BLaER1 treated with 17β-estradiol and CSF1 and Interleukin-3, amounts not matched to agents 10 nM and 100 nM (cell line): ENCODE data around the gene BLOC1S4.
"Not testable (repeated sequence)": the region's sequence is repeated elsewhere in the genome, so short reads cannot be mapped to it uniquely, and the experiment has no call there.

ENCODE experiments used
- H3K27ac ChIP-seq, 11 experiments: shearing (Covaris generic); formaldehyde crosslinking; 2 replicates each; pipeline ENCODE4 v1.8.1; 2022
- H3K27me3 ChIP-seq, 11 experiments: shearing (Covaris generic); formaldehyde crosslinking; 2 replicates each; pipeline ENCODE4 v1.8.1; 2022
- H3K36me3 ChIP-seq, 11 experiments: shearing (Covaris generic); formaldehyde crosslinking; 2 replicates each; pipeline ENCODE4 v1.8.1; 2022
- H3K4me1 ChIP-seq, 10 experiments: shearing (Covaris generic); formaldehyde crosslinking; 2 replicates each; pipeline ENCODE4 v1.8.1; 2022
- H3K4me2 ChIP-seq, 11 experiments: shearing (Covaris generic); formaldehyde crosslinking; 2 replicates each; pipeline ENCODE4 v1.8.1; 2022
- H3K4me3 ChIP-seq, 10 experiments: shearing (Covaris generic); formaldehyde crosslinking; 2 replicates each; pipeline ENCODE4 v1.8.1; 2022
- H3K9ac ChIP-seq, 11 experiments: shearing (Covaris generic); formaldehyde crosslinking; 2 replicates each; pipeline ENCODE4 v1.8.1; 2022
- H3K9me3 ChIP-seq, 11 experiments: shearing (Covaris generic); formaldehyde crosslinking; replicated peaks in 1 of 11; 2 replicates each; pipeline ENCODE4 v1.8.1; 2022
- H4K20me1 ChIP-seq, 11 experiments: shearing (Covaris generic); formaldehyde crosslinking; 2 replicates each; pipeline ENCODE4 v1.8.1; 2022
- Cebpa-rat ChIP-seq, 11 experiments: shearing (Covaris generic); IDR thresholded peaks; 2 replicates each; pipeline ENCODE4 v1.8.1; 2022

BLOC1S4 gene

GRCh38 chr4:6716018-6716911 is at the start of gene BLOC1S4:
BLOC1S4 (plus strand) TSS chr4:6716174; CDS start chr4:6716210, 36 bp downstream.
- Histone ChIP-seq H4K20me1 (peaks cover 9 to 38% (median 29%) of the 10 kb centered on the region in 11 experiments; a peak in 18 of 22 replicates), H3K4me3 (peak within 1 kb of the TSS; percentile 78 to 94 (median 84)), H3K27ac (peak within 1 kb of the TSS; percentile 75 to 95 (median 91)), H3K9me3 (peaks cover 0 to 9% (median 2%) of the 10 kb centered on the region in 11 experiments; a peak in 7 of 22 replicates), H3K4me1 (peaks cover 35 to 55% (median 46%) of the 10 kb centered on the region in 10 experiments), H3K27me3 (no peaks in the 10 kb centered on the region), H3K4me2 (peak within 1 kb of the TSS; percentile 84 to 97 (median 94)), H3K9ac (peak within 1 kb of the TSS; percentile 86 to 98 (median 91)), H3K36me3 (no peaks in the 10 kb centered on the region; a peak in 1 of 22 replicates)
- no peak for TF ChIP-seq Cebpa-rat (IDR thresholded peaks at IDR 0.05)

GRCh38 chr4:6668391-6668790 is 47.6 kb upstream of the BLOC1S4 start:
- peaks cover 0 to 22% (median 9%) of the 10 kb centered on the region in 11 experiments; a peak in 13 of 22 replicates for H3K9me3 ChIP-seq
- H3K36me3 ChIP-seq = peaks cover 0 to 6% (median 0%) of the 10 kb centered on the region in 11 experiments; a peak in 1 of 22 replicates
- H3K27me3 ChIP-seq = peaks cover 0 to 10% (median 0%) of the 10 kb centered on the region in 11 experiments; a peak in 4 of 22 replicates
- peaks cover 0 to 8% (median 3%) of the 10 kb centered on the region in 10 experiments; a peak in 4 of 20 replicates for H3K4me1 ChIP-seq
- no peak overlapping the region for H3K9ac ChIP-seq
- no peaks in the 10 kb centered on the region for H4K20me1 ChIP-seq
- H3K27ac ChIP-seq = no peak overlapping the region
- H3K4me2 ChIP-seq = peak overlapping the region in 1 of 11 experiments; percentile 34; a peak in 1 of 22 replicates
- H3K4me3 ChIP-seq = no peak overlapping the region
- TF ChIP-seq Cebpa-rat (IDR thresholded peaks at IDR 0.05) = no peak

GRCh38 chr4:6671648-6672047 is 44.3 kb upstream of the BLOC1S4 start:
- Histone ChIP-seq H3K9me3 (peaks cover 0 to 14% (median 6%) of the 10 kb centered on the region in 11 experiments; a peak in 10 of 22 replicates), H3K36me3 (peaks cover 0 to 16% (median 14%) of the 10 kb centered on the region in 11 experiments; a peak in 12 of 22 replicates), H3K27me3 (no peaks in the 10 kb centered on the region), H3K4me2 (no peak overlapping the region), H3K4me1 (peaks cover 19 to 26% (median 21%) of the 10 kb centered on the region in 10 experiments), H3K4me3 (no peak overlapping the region), H3K27ac (no peak overlapping the region), H3K9ac (no peak overlapping the region), H4K20me1 (peaks cover 13 to 26% (median 24%) of the 10 kb centered on the region in 11 experiments; a peak in 20 of 22 replicates)
- no peak for TF ChIP-seq Cebpa-rat (IDR thresholded peaks at IDR 0.05)

GRCh38 chr4:6672131-6672530 is 43.8 kb upstream of the BLOC1S4 start:
- peaks cover 0 to 12% (median 4%) of the 10 kb centered on the region in 11 experiments; a peak in 10 of 22 replicates for H3K9me3 ChIP-seq
- H3K4me2 ChIP-seq = no peak overlapping the region
- no peaks in the 10 kb centered on the region for H3K27me3 ChIP-seq
- no peak for TF ChIP-seq Cebpa-rat (IDR thresholded peaks at IDR 0.05)
- H4K20me1 ChIP-seq = peaks cover 18 to 31% (median 29%) of the 10 kb centered on the region in 11 experiments; a peak in 20 of 22 replicates
- no peak overlapping the region for H3K27ac ChIP-seq
- H3K9ac ChIP-seq = no peak overlapping the region
- H3K4me1 ChIP-seq = peaks cover 24 to 31% (median 26%) of the 10 kb centered on the region in 10 experiments
- H3K36me3 ChIP-seq = peaks cover 0 to 21% (median 15%) of the 10 kb centered on the region in 11 experiments; a peak in 12 of 22 replicates
- H3K4me3 ChIP-seq = no peak overlapping the region

GRCh38 chr4:6672541-6673190 is 43.3 kb upstream of the BLOC1S4 start:
- not testable (repeated sequence) for H3K27me3 ChIP-seq, H3K9me3 ChIP-seq, H3K9ac ChIP-seq
- Histone ChIP-seq H3K36me3 (peaks cover 0 to 26% (median 15%) of the 10 kb centered on the region in 11 experiments; a peak in 12 of 22 replicates), H3K4me2 (peak overlapping the region in 7 of 11 experiments; percentile 67 to 98 (median 94); a peak in 12 of 22 replicates), H3K4me1 (peaks cover 29 to 37% (median 31%) of the 10 kb centered on the region in 10 experiments), H4K20me1 (peaks cover 23 to 36% (median 32%) of the 10 kb centered on the region in 11 experiments; a peak in 20 of 22 replicates), H3K27ac (peak overlapping the region in 8 of 11 experiments; percentile 88 to 95 (median 92); a peak in 14 of 22 replicates), H3K4me3 (peak overlapping the region in 6 of 10 experiments; percentile 83 to 86 (median 86); a peak in 5 of 20 replicates)

GRCh38 chr4:6673191-6673659 is 42.7 kb upstream of the BLOC1S4 start:
- not testable (repeated sequence) for H3K9me3 ChIP-seq, H3K27me3 ChIP-seq
- Histone ChIP-seq H3K9ac (peak overlapping the region; percentile 72 to 95 (median 90); a peak in 21 of 22 replicates), H3K4me2 (peak overlapping the region; percentile 67 to 98 (median 96)), H3K27ac (peak overlapping the region; percentile 57 to 95 (median 91); a peak in 21 of 22 replicates), H4K20me1 (peaks cover 25 to 41% (median 33%) of the 10 kb centered on the region in 11 experiments; a peak in 20 of 22 replicates), H3K36me3 (peaks cover under 1 to 29% (median 16%) of the 10 kb centered on the region in 11 experiments; a peak in 16 of 22 replicates), H3K4me1 (peaks cover 32 to 42% (median 36%) of the 10 kb centered on the region in 10 experiments), H3K4me3 (peak overlapping the region; percentile 69 to 86 (median 84))

- Histone ChIP-seq H3K9ac (peak overlapping the region; percentile 79 to 95 (median 90)), H3K27ac (peak overlapping the region; percentile 57 to 95 (median 91)), H3K4me3 (peak overlapping the region; percentile 69 to 86 (median 84)), H3K4me2 (peak overlapping the region; percentile 86 to 98 (median 96)), H3K4me1 (peaks cover 32 to 46% (median 42%) of the 10 kb centered on the region in 10 experiments), H3K9me3 (peaks cover 0 to 12% (median 4%) of the 10 kb centered on the region in 11 experiments; a peak in 9 of 22 replicates), H4K20me1 (peaks cover 25 to 47% (median 33%) of the 10 kb centered on the region in 11 experiments; a peak in 20 of 22 replicates), H3K27me3 (no peaks in the 10 kb centered on the region), H3K36me3 (peaks cover 3 to 35% (median 22%) of the 10 kb centered on the region in 11 experiments; a peak in 17 of 22 replicates)
- TF ChIP-seq Cebpa-rat (IDR thresholded peaks at IDR 0.05) = no peak
Measured at GRCh38 chr4:6673660-6674499, 42.1 kb upstream of the BLOC1S4 start.
